Effector CD8-positive, alpha-beta T cell (primary cell): Measurements from ENCODE around the gene C2orf92.
"Not testable (repeated sequence)": the region's sequence is repeated elsewhere in the genome, so short reads cannot be mapped to it uniquely, and the experiment has no call there.

Experiments
- DNase-seq: peaks from one replicate; lab custom pipeline; 2025; lab: John Stamatoyannopoulos, UW
- total RNA-seq, 4 experiments: gene quantifications; one replicate each; lab custom pipeline; 2026; lab: John Stamatoyannopoulos, UW

The C2orf92 gene
- 3.6 to 6.3 (median 5.9) reads per million in 4 experiments for total RNA-seq

DNA sequence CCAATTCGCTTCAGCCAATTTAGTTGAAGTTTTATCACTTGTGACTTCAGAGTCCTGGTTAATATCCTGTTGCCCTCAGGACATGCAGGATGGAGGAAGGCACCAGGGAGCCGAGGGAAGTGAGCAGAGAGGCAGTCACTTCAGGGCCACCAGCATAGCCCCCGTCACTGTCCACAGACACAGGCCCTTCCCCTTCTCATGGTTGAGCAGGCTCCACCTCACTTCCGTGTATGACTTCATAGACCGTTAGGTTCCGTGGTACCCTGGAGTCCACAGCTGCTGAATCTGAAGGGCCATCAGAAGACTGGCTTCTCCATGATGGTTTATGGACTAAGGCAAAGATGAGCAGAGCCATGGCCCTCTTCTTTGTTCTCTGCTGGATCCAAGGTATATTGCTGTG is at the start of gene C2orf92:
Gene C2orf92, plus strand, starts transcription at position 266 of the 400 bp plus-strand sequence. Its CDS starts 76 bp downstream, at position 342.
- DNase-seq, result no peak

DNA sequence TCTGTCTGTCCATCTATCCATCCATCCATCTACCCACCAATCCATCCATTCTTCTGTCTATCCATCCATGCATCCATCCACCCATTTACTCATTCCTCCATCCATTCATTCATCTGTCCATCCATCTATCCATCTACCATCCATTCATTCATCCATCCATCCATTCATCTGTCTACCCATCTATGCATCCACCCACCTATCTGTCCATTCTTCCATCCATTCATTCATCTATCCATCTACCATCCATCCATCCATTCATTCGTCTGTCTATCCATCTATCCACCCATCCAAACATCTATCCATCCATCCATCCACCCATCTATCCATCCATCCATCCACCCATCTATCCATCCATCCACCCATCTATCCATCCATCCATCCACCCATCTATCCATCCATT is 49.0 kb upstream of the C2orf92 start:
- DNase-seq, result not testable (repeated sequence)

DNA sequence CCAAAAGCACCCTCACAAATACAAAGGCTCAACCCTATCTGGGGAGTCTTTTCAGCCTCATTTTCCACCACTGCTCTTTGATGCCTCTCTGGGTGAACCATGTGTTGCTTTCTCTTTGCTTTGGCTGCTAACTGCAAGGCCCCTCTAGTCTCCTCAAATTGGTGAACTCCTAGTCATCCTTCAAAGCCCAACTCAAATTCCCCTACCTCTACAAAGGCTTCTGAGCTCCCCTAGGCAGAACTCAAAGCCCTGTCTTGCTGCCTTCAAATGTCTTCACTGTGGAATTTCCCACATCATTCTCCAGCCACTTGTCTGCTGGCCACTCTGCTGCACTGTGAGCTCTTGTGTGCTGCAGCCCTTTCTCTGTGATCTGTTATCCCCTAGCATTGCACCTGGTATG is 46.5 kb upstream of the C2orf92 start:
- DNase-seq, result not testable (repeated sequence)

DNA sequence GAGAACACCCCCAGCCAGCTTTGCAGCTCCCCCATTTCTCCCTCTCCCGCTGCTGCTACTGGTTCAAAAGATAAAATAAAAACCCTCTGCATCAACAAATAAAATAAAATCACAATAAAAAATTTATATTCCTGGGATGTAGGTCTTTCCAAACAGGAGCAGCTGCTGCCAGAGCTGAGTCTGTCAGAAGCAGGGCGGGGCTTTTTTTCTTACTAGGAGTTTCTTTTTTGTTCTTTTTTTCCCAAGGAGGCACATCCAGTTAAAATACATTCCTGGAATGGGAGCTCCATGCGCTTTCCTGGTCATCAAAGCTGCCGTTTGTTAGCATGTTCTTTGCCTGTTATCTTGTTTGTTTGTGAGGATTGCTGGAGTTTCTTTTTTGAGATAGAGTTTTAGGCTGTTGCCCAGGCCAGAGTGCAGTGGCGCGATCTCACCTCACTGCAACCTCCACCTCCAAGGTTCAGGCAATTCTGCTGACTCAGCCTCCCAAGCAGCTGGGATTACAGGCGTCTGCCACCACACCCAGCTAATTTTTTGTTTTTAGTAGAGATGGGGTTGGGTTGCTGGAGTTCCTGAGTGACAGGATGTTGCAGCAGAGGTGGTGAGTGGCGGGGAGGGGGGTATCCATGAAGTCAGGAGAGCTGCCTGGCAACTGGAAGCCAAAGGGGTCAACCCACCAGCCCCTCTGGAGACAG is 44.0 kb upstream of the C2orf92 start:
- not testable (repeated sequence) for DNase-seq

GRCh38 chr2:97626049-97626430 is 43.5 kb upstream of the C2orf92 start:
- not testable (repeated sequence) for DNase-seq

DNA sequence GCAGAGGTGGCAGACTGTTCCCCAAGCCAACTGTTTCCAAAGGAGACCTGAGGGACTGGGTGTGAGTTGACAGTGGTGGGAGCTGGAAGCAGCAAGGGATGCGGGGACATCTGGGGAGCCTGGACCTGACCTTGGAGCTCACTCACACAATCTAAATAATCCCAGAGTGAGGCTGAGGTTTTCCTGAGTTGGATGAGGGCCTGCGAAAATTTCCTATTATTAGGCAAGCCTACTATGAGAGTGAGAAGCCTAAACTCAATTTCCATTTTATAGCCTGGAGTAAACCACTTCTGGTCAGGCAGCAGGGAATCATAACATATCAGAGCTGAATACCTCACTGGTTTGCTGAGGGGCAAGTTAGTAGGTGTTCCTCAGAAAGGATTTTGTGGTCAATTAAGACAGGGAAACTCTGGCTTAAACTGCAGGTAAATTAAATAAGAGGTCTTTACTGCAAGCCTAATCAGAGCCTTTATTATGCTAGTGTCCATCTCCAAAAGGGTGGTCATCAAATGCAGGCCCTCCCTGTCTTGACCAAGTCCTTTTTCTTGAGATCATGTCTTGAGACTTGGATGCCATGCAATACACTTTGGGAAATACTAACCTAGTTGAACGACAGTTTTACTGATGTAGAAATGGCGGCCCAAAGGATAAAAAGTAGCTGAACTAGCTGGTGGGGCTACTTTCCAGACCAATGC is 25.3 kb upstream of the C2orf92 start:
- no peak for DNase-seq

DNA sequence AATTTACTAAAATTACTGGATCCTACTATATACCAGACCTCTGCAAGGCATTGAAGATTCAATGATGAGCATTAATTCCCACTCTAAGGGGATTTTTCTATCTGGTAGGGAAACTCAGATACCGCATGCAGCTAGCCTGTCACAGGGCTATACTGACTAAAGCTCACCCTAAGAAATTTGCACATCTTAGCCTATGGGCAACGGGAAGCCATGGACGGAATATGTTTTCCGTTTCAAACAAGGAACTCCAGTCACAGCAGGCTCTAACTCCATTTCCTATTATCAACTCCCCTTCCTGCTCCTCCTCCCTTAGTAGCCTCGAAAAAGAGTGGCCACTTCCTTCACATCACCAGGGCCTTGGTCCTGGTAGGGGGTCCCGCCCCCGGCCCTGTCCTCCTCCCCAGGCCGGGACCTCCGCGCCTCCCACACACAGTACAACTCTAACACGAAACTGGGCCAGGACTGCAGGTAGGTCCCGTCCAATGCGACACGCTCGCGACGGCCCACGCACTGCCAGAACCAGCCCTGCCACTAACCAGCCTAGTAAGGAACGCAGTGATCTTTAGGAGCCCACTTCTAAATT is 24.3 kb upstream of the C2orf92 start:
- DNase-seq, result no peak

DNA sequence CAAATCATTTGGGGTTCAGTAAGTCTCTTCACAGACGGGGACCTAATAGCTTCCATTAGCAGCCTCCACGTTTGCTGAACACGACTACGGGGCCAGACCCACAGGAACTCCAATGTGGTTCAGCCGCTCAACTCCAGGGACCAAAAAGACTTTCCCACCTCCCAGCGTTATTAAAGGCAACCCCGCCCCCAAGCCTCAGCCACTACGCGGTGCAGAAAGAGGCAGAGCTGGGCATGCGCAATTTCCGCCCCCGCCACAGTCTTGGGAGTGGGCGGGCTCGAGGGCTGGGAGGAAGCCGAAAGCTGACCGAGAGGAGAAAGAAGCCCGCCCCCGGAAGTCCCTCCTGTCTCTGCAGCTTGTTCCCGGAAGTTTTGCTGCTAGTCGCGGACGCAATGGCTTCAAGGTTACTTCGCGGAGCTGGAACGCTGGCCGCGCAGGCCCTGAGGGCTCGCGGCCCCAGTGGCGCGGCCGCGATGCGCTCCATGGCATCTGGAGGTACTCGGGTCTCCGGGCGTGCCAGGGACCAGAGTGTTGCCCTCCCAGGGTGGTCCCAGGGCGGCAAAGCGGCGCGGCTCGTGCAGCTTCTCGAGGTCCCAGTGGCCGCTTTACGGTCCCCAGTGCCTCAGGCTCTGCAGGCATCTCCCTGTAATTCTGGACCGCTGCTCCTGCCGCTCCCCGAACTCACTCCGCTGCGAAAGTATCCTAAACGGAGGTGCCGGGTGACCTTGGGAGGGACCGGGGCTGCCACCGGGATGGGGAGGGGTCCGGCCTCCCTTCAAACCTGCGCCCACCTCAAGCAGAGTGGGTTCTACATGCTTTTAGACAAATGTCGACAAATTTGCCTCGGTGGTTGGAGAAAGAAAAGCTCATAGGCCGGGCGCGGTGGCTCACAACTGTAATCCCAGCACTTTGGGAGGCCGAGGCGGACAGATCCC is 23.6 kb upstream of the C2orf92 start, which contains the start of gene COX5B:
Gene COX5B, plus strand, starts transcription at position 368 of the 935 bp plus-strand sequence. Its CDS starts 25 bp downstream, at position 393.
- DNase-seq, result peak; percentile 97

DNA sequence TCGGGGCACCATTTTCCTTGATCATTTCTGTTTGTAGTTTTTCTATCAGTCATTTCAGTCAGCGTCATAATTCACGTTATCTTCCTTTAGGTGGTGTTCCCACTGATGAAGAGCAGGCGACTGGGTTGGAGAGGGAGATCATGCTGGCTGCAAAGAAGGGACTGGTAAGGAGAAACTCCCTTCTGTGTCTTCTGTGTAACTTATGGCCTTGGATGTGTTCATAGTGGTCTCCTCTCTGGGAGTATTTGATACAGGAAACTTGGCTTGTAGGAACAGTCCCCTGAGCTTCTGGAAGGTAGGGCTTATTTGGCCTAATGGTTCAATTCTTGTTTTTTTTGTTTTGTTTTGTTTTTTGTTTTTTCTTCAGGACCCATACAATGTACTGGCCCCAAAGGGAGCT is 22.5 kb upstream of the C2orf92 start:
- no peak for DNase-seq

GRCh38 chr2:97651114-97651513 is 18.4 kb upstream of the C2orf92 start:
- DNase-seq, result no peak

DNA sequence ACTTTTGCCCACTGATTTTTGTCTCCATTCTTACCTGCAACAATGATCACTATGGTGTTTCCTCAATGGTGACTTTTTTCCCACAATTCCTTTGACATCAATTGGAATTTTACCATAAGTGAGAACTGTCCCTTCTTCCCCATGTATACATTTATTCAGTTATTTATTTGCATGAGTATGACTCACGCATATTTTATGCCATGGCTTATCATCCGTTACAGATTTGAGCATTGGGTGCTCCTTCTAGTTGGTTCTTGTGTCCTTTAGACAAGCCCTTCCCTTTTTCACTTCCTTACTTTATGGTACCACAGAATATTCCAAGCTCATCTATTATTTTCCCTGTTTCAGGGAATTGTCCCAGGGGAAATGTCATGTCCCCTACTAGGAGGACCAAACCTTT is 16.0 kb upstream of the C2orf92 start:
- DNase-seq, result no peak

DNA sequence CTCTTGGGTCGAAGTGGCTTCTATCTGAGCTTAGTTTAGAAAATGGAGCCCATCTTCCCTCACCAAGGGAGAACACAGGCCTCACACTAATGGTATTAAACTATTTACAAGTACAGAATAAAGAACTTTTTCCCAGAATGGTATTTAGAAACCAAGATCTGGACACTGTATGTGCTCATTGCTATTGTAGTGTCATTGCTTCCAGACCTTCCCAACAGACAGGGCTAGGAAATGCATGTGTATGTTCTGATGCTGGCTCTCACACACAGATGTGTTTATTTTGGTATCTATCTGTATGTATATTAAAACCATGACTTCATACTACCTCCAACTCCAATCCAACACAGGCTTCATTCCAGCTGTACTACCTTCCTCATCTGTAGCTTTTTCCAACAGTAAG is 15.6 kb upstream of the C2orf92 start:
- no peak for DNase-seq

GRCh38 chr2:97654309-97654708 is 15.2 kb upstream of the C2orf92 start:
- no peak for DNase-seq

GRCh38 chr2:97654791-97655190 is 14.7 kb upstream of the C2orf92 start:
- DNase-seq, result no peak

GRCh38 chr2:97656129-97656755 is 13.3 kb upstream of the C2orf92 start:
- DNase-seq, result no peak

- no peak for DNase-seq
Measured at GRCh38 chr2:97656905-97657587, 12.5 kb upstream of the C2orf92 start.

GRCh38 chr2:97657986-97658690 is 11.4 kb upstream of the C2orf92 start:
- DNase-seq, result no peak

GRCh38 chr2:97658691-97659157 is 10.8 kb upstream of the C2orf92 start:
- DNase-seq, result no peak

DNA sequence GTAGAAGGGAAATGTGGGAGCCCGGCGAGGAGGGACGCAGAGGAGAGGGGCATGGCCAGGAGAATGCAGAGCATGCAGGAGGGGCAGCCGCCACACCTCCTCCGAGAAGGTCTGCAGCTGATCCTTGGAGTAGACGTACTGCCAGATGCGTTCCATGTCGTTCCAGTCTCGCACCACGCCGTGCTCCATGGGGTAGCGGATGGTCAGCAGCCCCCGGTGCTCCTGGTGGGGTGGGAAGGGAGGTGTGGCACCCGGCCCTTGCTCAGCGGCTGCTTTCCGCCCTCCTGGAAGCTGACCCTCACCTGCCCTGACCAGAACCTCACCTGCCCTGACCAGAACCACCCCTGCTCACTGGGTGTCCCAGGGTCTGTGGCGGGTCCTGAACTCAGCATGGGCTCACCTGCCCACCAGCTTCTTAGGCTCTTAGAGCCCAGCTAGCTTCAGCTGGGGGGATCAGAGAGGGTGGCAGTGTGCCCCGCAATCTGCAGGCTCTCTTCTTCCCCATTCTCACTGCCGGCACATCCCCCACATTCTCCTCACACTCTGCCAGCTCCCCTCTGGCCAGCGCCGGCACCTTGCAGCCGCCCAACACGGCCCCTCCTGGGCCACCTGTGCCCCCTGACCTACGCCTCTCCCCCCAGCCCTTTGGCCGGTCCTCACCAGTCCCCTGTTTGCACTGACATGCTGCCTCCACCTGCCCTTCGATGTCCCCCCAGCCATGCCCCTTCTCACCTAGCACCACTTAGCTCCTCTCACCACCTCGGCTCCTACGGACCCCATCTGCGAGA is 10.1 kb upstream of the C2orf92 start:
- no peak for DNase-seq
